ENCODE measurements around the gene HOXB1.
"Not testable (repeated sequence)": the region's sequence is repeated elsewhere in the genome, so short reads cannot be mapped to it uniquely, and the experiment has no call there.

The HOXB1 gene

DNA sequence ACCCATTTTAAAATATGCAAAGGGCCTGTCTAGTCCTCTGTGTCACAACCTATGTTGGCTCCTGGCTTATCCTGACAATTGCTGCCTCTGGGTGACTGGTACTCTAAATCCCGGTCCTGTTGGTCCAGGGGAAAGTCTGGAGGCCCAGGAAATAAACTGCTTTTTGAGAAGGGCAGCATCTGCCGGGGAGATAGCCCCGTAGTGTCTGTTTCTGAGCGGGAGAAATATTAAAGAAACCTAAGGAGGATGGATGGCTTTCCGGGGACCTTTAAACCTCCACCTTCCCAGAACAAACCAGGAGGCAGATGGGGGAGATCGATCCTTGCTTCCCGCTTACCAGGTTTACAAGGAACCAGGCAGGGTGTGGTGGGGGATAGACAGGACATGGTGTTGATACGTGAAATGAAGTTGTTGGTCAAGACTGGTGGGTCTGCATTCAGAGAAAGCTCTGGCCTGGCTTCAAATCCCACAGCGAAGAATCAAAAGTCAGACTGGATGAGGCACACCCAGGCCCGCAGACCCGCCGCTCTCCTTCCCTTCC lies 10.3 kb upstream of the HOXB1 start:
- Histone ChIP-seq H3K4me1 (ENCODE audit: insufficient read depth, insufficient read length) (peaks cover 3% of the 10 kb centered on the region), H3K4me3 (ENCODE audit: insufficient read length, low read depth) (no peak overlapping the region), H3K9ac (ENCODE audit: insufficient read length, low read depth) (no peak overlapping the region), H3K27me3 (ENCODE audit: insufficient read depth, insufficient read length) (peaks cover 71% of the 10 kb centered on the region), H3K9me3 (ENCODE audit: insufficient read depth, low read length) (no peaks in the 10 kb centered on the region), H3K36me3 (ENCODE audit: insufficient read depth, insufficient read length, low read length) (no peaks in the 10 kb centered on the region)
- no peak for DNase-seq (ENCODE audit: low read depth, low spot score)
- TF ChIP-seq SUZ12 (IDR thresholded peaks at IDR 0.05; ENCODE audit: extremely low read depth, insufficient read depth, insufficient read length) = no peak
- TF ChIP-seq ZNF274 (IDR thresholded peaks at IDR 0.05; ENCODE audit: low read depth, low read length) = no peak
- no peak for TF ChIP-seq YY1 (IDR thresholded peaks at IDR 0.05; ENCODE audit: insufficient read depth, insufficient read length)

DNA sequence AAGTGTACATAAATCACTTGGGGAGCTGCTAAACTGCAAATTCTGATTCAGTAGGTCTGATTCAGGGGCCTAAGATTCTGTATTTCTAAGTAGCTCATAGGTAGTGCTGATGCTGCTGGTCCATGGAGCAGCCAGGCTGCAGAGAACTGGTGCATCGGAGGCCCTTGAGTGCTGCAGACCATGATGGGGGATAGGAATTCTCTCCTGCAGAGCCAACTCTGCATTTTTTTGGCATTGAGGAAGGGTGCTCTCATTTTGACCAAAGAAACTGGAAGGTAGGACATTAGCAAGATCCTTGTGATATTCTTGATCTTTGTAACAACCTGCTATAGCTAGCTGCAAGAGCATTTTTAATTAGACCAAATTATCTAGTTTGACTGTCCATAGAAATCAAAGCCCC lies 9.4 kb upstream of the HOXB1 start:
- DNase-seq (ENCODE audit: low read depth, low spot score) = no peak
- TF ChIP-seq SUZ12 (IDR thresholded peaks at IDR 0.05; ENCODE audit: extremely low read depth, insufficient read depth, insufficient read length) = no peak
- TF ChIP-seq YY1 (IDR thresholded peaks at IDR 0.05; ENCODE audit: insufficient read depth, insufficient read length) = no peak
- TF ChIP-seq ZNF274 (IDR thresholded peaks at IDR 0.05; ENCODE audit: low read depth, low read length) = no peak
- Histone ChIP-seq H3K27me3 (ENCODE audit: insufficient read depth, insufficient read length) (peaks cover 62% of the 10 kb centered on the region), H3K9me3 (ENCODE audit: insufficient read depth, low read length) (no peaks in the 10 kb centered on the region), H3K36me3 (ENCODE audit: insufficient read depth, insufficient read length, low read length) (no peaks in the 10 kb centered on the region), H3K4me1 (ENCODE audit: insufficient read depth, insufficient read length) (peaks cover 3% of the 10 kb centered on the region), H3K4me3 (ENCODE audit: insufficient read length, low read depth) (no peak overlapping the region), H3K9ac (ENCODE audit: insufficient read length, low read depth) (no peak overlapping the region)

DNA sequence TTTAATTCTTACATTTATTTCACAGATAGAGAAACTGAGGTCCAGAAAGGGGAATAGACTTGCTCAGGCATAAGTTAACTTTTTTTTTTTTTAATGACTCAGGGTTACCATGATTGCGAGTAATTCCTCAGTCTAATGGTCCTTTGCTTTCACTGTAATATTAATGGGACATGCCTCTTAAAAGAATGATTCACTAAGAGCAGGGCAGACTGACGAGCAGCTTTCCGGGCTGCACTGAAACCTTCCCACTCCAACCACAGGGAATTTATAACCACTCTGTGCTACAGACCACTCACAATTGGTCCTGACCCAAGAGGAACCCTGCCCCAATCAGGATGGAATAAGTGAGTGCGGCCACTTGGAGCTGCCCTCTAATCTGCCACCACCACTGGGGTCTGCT lies 8.4 kb upstream of the HOXB1 start:
- DNase-seq (ENCODE audit: low read depth, low spot score) = no peak
- Histone ChIP-seq H3K9ac (ENCODE audit: insufficient read length, low read depth) (no peak overlapping the region), H3K27me3 (ENCODE audit: insufficient read depth, insufficient read length) (peaks cover 52% of the 10 kb centered on the region)

GRCh38 chr17:48537316-48537715 lies 6.5 kb upstream of the HOXB1 start:
- no peaks in the 10 kb centered on the region for H3K36me3 ChIP-seq (ENCODE audit: insufficient read depth, insufficient read length, low read length)
- peaks cover 5% of the 10 kb centered on the region for H3K4me1 ChIP-seq (ENCODE audit: insufficient read depth, insufficient read length)
- no peak overlapping the region for H3K9ac ChIP-seq (ENCODE audit: insufficient read length, low read depth)
- no peak for TF ChIP-seq YY1 (IDR thresholded peaks at IDR 0.05; ENCODE audit: insufficient read depth, insufficient read length)
- no peak for TF ChIP-seq SUZ12 (IDR thresholded peaks at IDR 0.05; ENCODE audit: extremely low read depth, insufficient read depth, insufficient read length)
- TF ChIP-seq ZNF274 (IDR thresholded peaks at IDR 0.05; ENCODE audit: low read depth, low read length) = no peak
- peaks cover 36% of the 10 kb centered on the region for H3K27me3 ChIP-seq (ENCODE audit: insufficient read depth, insufficient read length)
- DNase-seq (ENCODE audit: low read depth, low spot score) = no peak
- no peak overlapping the region for H3K4me3 ChIP-seq (ENCODE audit: insufficient read length, low read depth)
- H3K9me3 ChIP-seq (ENCODE audit: insufficient read depth, low read length) = no peaks in the 10 kb centered on the region

More for the DNA sequence above, 8.4 kb upstream of the HOXB1 start:
- no peak overlapping the region for H3K4me3 ChIP-seq (ENCODE audit: insufficient read length, low read depth)
- H3K4me1 ChIP-seq (ENCODE audit: insufficient read depth, insufficient read length) = peaks cover 3% of the 10 kb centered on the region
- no peaks in the 10 kb centered on the region for H3K36me3 ChIP-seq (ENCODE audit: insufficient read depth, insufficient read length, low read length)
- H3K9me3 ChIP-seq (ENCODE audit: insufficient read depth, low read length) = no peaks in the 10 kb centered on the region
- TF ChIP-seq ZNF274 (IDR thresholded peaks at IDR 0.05; ENCODE audit: low read depth, low read length) = no peak
- no peak for TF ChIP-seq SUZ12 (IDR thresholded peaks at IDR 0.05; ENCODE audit: extremely low read depth, insufficient read depth, insufficient read length)
- no peak for TF ChIP-seq YY1 (IDR thresholded peaks at IDR 0.05; ENCODE audit: insufficient read depth, insufficient read length)

DNA sequence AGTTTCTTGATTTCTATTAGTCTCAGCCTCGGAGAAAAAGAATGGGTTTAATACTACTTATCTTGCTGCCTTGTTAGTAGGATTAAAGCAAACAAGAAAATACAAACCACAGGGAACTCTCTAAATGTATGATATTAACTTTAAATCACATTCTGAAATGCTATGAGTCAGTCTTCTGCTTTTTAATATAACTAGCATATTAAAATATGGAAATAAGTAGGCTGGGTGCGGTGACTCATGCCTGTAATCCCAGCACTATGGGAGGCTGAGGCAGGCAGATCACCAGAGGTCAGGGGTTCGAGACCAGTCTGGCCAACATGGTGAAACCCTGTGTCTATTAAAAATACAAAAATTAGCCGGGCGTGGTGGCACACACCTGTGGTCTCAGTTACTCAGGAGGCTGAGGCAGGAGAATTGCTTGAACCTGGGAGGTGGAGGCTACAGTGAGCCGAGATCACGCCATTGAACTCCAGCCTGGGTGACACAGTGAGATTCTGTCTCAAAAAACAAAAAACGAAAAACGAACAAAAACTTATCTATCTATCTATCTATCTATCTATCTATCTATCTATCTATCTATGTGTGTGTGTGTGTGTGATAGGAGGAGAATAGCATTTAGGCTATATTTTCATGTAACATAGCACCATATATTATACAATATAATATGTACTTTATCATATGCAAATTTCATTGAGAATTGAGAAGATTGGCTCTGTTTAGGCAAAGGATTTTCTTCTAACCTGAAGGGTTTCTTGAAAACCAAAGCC lies 5.2 kb upstream of the HOXB1 start:
- not testable (repeated sequence) for H3K9me3 ChIP-seq (ENCODE audit: insufficient read depth, low read length); H3K9ac ChIP-seq (ENCODE audit: insufficient read length, low read depth); H3K36me3 ChIP-seq (ENCODE audit: insufficient read depth, insufficient read length, low read length); DNase-seq (ENCODE audit: low read depth, low spot score); H3K4me3 ChIP-seq (ENCODE audit: insufficient read length, low read depth)
- H3K4me1 ChIP-seq (ENCODE audit: insufficient read depth, insufficient read length) = peaks cover 11% of the 10 kb centered on the region
- H3K27me3 ChIP-seq (ENCODE audit: insufficient read depth, insufficient read length) = peaks cover 33% of the 10 kb centered on the region

GRCh38 chr17:48532261-48532660 lies 1.4 kb upstream of the HOXB1 start:
- H3K4me1 ChIP-seq (ENCODE audit: insufficient read depth, insufficient read length) = peaks cover 27% of the 10 kb centered on the region
- no peak overlapping the region for H3K9ac ChIP-seq (ENCODE audit: insufficient read length, low read depth)
- peaks cover 45% of the 10 kb centered on the region for H3K27me3 ChIP-seq (ENCODE audit: insufficient read depth, insufficient read length)
- H3K4me3 ChIP-seq (ENCODE audit: insufficient read length, low read depth) = no peak overlapping the region
- no peaks in the 10 kb centered on the region for H3K36me3 ChIP-seq (ENCODE audit: insufficient read depth, insufficient read length, low read length)
- no peak for DNase-seq (ENCODE audit: low read depth, low spot score)
- H3K9me3 ChIP-seq (ENCODE audit: insufficient read depth, low read length) = no peaks in the 10 kb centered on the region
- TF ChIP-seq SUZ12 (IDR thresholded peaks at IDR 0.05; ENCODE audit: extremely low read depth, insufficient read depth, insufficient read length) (no peak), ZNF274 (IDR thresholded peaks at IDR 0.05; ENCODE audit: low read depth, low read length) (no peak), YY1 (IDR thresholded peaks at IDR 0.05; ENCODE audit: insufficient read depth, insufficient read length) (no peak)

- Histone ChIP-seq H3K36me3 (ENCODE audit: insufficient read depth, insufficient read length, low read length) (no peaks in the 10 kb centered on the region), H3K4me1 (ENCODE audit: insufficient read depth, insufficient read length) (peaks cover 28% of the 10 kb centered on the region), H3K4me3 (ENCODE audit: insufficient read length, low read depth) (no peak overlapping the region), H3K9ac (ENCODE audit: insufficient read length, low read depth) (peak overlapping the region; percentile 45), H3K27me3 (ENCODE audit: insufficient read depth, insufficient read length) (peaks cover 62% of the 10 kb centered on the region), H3K9me3 (ENCODE audit: insufficient read depth, low read length) (no peaks in the 10 kb centered on the region)
- no peak for DNase-seq (ENCODE audit: low read depth, low spot score)
- no peak for TF ChIP-seq YY1 (IDR thresholded peaks at IDR 0.05; ENCODE audit: insufficient read depth, insufficient read length)
- no peak for TF ChIP-seq SUZ12 (IDR thresholded peaks at IDR 0.05; ENCODE audit: extremely low read depth, insufficient read depth, insufficient read length)
- no peak for TF ChIP-seq ZNF274 (IDR thresholded peaks at IDR 0.05; ENCODE audit: low read depth, low read length)
These were observed 464 bp downstream of the HOXB1 start for GRCh38 chr17:48530208-48530886.

All from NT2/D1 (cell line).